DMS79 treated with DMSO at 0.1 percent for 48 hours (cell line): ENCODE data around the gene TRIM10.
"Not testable (repeated sequence)": the region's sequence is repeated elsewhere in the genome, so short reads cannot be mapped to it uniquely, and the experiment has no call there.

Source experiments
- DNase-seq: peaks from one replicate; lab custom pipeline; 2025; lab: John Stamatoyannopoulos, UW

The TRIM10 gene

DNA sequence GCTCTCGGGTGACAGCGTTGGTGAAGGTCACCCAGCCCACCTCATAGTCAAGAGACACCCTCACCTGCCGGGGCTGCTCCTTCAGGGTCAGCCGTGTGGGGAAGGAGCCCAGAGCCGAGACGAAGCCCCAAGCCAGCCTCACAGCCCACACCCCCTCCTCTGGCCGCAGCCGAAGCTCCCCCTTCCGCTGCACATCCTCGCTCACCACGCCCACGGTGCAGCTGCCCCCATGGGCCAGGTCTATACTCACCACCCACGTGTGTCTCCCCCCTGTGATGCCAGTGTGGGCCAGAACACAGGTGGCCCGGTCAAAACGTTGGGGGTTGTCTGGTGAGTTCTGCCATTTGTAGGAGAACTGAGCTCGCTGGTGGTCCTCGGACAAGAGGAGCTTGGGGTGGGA, 7.0 kb downstream of the TRIM10 start:
- no peak for DNase-seq

DNA sequence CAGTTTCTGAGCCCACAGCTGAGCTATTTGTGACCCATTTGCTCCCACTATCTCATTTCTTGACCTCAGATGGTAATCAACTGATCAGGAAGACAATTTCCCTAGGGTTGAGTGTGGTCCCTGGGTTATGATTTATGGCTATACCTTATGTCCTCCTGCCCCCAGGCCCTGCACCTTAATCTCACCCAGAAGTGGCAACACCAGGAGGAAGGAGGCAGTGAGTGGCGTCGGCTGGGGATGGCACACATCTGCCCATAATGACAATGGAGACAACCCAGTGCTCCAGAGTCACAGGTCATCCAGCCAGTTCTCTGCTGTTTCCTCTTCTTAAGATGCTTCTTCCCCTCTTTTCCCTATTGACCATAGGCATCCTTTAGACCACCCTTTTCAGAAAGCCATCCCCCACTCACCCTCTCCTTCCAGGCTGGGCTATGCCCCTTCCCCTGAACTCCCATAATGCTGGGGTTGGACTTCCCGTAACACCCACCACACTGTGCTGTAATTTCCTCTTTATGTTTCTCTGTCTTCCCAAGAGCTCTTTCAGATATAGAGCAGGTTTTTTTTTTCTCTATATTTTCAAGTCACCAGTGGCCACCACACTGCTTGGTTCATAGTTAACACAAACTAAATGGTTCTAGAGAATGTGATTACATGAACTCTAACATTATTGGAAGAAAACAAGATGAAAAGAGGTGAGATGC, 8.0 kb downstream of the TRIM10 start:
- no peak for DNase-seq

DNA sequence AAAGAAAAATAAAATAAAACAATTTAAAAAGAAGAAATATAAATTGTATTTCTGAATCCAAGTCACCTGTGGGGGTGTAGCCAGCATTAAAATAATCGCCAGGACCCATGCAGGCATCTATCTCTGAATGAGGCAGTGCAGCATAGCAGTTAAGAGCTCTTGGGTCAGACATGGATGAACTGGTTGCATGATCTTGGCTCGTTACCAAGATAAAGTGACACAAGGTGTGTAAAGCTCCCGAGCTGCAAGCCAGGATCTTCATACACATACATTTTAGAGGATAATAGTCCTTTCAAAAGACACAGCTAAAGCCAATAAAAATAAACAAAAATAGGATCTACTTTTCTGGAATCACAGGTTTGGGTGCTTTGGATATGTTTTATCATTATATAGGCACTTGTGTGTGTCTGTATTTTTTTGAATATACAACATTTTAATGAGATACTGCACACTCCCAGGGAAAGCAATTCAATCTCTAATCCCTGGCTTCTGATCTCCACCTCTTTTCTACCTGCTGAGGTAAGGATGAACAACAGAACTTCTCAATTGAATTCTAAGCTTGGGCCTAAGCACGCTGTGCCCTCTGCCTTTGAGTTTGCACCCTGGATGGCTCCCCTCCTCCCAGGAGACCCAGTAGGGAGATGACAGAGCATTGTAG, 8.9 kb downstream of the TRIM10 start:
- DNase-seq = peak; percentile 74

DNA sequence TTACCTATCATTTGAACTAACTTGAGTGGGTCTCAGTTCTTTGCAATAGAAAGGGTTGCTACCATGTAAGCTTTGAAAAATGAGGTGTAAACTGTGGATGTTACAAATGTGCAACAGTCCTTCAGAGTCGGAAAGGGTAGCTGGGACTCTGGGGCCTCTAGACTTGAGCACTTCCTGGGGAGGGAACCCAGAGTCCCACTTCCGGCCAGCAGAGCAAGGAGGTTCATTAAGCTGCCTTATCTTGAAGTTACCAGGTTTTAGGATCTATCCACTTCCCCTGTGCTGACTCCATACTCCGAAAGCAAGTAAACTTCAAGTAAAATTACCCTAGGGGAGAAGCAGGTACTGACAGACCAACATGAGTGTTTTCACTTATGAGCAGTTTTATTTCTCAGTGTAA, 9.4 kb downstream of the TRIM10 start:
- DNase-seq = no peak

DNA sequence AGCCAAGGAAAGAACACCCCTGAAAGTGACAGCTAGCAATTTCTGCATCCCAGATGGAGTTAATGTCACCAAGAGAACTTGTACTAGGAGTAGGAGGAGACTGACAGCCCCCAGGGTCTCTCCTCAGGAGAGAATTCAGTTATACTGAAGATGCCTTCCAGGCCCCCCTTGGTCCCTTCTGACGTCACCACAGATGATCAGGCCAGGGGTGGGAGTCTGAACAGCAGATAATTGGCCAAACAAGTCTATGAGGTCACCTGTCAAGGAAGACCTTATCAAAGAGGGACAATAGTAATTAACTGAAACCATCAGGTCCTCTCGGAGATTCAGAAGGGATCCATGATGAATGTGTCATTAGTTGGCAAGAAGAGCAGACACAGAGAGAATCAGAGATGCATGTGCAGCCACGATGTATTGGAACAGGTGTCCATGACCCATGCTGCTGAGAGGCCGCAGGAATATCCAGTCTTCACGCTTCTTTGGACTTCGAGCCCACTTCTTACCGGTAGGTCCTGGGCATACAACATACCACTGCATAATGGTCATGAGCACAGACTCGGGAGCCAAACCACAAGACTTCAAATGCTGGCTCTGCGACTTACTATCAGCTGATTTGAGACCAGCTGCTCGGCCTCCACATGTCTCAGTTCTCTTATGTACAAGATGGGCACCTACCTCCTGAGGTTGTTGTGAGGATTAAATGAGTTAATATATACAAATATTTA, 10.2 kb downstream of the TRIM10 start:
- DNase-seq = peak; percentile 40

DNA sequence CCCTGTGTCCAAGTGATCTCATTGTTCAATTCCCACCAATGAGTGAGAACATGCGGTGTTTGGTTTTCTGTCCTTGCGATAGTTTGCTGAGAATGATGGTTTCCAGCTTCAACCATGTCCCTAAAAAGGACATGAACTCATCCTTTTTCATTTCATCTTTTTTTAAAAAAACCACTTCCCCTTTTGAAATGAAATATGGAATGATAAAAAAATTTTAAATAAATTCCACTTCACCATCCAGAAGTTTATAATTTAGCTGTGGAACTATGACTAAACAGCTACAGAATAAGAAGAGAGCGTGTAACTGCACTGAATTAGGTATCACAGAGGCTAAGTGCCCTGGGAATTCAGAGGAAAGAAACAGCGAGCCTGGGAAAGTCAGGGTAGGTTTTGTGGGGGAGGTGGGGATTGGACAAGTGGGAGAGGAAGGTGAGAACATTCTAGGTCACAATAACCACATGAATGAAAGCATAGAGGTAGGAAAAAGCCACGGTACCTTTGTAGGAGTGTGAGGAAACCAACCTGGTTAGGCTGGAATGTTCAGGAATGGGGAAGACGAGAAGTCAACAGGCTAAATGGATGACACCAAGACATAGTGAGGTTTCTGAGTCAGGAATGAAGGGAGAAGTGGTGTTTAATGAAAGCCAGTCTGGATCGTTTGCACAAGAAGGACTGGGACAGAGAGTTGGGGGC, 11.0 kb downstream of the TRIM10 start:
- DNase-seq = no peak

DNA sequence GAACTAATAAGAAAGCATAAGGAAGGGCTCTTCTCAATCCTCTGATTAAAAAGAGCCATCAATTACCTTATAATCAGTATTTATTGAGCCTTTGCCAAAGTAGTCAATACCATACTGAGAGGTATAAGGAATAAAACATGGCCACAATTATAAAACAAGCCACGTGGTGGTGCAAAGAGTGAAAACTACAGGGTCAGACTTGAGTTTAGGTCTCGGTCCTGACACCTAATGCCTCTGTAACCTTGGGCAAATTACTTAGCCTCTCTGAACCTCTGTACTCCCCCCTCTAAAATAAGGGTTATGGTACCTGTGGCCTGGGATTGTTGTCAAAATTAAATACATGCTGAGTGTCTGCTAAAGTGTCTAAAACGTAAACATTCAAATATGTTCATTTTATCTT, 11.8 kb downstream of the TRIM10 start:
- DNase-seq = no peak

DNA sequence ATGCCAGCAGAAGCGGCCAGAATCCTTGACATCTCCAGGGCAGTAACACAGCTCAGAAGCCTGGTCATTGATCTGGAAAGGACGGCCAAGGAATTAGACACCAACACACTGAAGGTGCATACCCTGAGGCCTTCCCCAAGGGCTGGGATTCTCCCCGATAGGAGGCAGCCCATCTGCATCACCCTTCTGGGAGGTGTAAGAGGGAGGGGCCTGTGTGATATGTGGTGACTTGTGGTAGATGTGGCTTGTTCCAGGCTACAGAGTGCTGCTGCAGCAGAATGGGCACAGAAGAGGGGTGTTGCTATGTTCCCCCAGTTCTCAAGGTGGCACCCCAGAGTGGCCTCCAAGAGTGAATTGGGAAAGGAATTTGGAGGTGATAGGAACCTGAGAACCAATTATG, 13.9 kb downstream of the TRIM10 start:
- DNase-seq = no peak

DNA sequence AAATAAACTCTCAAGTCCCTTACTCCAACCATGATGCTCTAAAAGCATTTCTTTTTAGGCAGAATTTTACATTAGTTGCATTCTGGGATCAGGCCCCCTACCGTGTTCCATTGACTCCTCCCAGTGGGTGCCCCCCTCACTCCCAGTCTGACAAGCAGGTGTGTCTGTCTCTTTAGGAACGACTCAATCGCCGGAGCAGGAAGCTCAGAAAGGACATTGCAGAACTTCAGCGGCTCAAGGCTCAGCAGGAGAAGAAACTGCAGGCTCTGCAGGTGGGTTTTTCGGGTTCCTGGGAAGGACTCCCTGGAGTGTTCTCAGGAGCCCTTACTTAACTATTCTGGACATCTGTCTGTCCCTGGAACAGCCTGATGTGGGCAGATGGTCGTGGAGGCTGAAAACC, 15.2 kb downstream of the TRIM10 start:
- no peak for DNase-seq

DNA sequence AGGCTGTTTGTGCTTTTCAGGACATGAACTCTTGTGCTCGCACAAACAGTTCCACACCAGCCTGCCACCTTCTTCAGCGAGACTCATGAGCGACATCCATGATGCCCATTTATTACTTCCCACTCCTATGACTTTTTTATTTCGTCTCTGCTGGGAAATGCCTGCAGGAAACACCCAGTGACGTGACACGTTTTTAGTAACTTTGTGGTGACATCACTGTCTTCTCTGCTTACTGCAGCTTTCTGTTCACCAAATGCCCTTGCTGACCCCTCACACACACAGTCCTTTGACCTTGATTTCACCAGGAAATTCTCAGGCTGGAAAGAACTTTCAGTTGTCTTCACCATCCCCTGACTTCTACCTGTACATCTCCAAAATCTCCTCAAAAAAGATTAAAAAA, 16.2 kb downstream of the TRIM10 start:
- DNase-seq = no peak

DNA sequence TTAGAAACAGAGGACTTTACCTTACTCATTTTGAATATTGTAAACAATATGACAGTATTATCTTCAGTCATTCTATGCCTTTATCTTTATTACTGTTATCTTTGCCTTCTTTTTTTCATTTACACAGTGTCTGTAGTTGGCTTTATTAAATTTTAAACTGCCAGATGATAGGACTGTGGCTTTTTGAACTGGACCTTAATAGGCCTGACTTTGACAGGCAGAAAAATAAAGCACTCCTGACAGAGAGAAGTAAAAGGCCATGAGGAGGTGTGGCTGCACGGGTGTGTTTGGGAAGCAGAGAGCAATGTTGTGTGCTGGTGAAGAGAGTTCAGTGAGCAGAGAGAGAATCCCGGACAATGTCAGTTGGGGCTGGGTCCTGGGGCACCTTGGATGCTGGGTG, 17.2 kb downstream of the TRIM10 start:
- DNase-seq = no peak

DNA sequence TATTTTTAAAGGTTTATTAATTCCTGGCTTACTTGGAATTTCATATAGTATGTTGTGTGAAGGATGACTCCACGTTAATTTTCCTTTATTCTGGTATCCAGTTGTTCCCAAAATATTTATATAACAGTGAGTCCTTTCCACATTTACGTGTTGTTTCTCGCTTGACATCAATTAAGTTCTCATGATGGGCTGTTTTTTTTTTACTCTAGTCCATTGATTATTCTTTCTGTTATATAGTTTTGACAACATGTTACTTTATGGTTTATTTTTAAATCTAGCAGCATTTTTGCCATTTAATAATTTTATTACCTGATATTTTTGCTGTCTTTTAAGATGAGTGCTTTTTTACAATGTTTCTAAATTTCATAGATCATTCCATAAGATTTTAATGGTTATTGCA, 18.3 kb downstream of the TRIM10 start:
- DNase-seq = no peak

DNA sequence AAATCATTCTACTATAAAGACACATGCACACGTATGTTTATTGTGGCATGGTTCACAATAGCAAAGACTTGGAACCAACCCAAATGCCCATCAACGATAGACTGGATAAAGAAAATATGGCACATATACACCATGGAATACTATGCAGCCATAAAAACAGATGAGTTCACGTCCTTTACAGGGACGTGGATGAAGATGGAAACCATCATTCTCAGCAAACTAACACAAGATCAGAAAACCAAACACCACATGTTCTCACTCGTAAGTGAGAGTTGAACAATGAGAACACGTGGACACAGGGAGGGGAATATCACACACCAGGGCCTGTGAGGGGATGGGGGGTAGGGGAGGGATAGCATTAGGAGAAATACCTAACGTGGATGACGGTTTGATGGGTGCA, 20.8 kb downstream of the TRIM10 start:
- DNase-seq = not testable (repeated sequence)

DNA sequence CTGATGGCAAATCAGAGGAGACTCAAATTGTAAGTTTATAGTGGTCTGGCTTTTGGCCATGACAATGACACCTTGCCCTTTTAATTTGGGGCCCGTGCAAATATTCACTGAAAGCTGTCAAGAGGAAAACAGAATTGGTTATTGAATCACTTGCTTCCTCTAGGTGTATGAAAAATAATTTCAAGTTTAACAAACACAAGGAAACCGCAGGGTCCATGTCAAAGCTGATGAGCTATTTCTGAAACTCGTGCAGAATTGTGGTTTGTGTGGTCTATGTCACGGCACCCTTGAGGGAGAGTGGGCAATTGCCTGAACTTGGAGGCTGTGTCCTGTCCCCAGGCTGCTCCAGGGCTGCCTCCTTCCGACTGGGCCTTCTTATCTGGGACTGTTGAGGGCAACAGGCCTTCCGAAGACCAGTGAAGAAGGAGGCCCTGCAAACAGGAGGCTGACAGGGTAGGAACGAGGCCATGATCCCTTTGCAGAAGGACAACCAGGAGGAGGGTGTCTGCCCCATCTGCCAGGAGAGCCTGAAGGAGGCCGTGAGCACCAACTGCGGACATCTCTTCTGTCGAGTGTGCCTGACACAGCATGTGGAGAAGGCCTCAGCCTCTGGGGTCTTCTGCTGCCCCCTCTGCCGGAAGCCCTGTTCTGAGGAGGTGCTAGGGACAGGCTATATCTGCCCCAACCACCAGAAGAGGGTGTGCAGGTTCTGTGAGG, 24.3 kb downstream of the TRIM10 start:
- no peak for DNase-seq

DNA sequence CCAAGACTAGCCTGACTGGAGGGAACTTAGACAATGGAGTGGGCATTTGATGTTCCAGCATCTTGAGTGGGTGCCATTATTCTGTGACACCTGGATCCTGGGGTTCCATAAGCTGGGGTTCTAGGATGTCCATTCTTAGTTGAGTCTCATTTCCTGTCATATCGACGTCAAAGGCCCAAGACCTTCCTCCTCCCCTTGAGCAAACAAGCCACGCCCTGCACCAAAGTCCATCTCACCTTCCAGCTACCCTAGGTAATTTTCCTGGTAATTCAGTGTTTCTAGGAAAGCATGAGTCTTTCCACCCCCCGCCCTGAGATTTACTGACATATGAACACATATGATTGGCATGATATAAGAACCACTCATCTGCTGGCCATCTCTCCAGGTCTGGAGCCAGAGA, 25.3 kb downstream of the TRIM10 start, which contains the start of gene TRIM40:
TSS of gene TRIM40 (plus strand) at position 384 of the 400 bp plus-strand sequence. CDS start 897 bp downstream, outside the sequence.
- DNase-seq = no peak

DNA sequence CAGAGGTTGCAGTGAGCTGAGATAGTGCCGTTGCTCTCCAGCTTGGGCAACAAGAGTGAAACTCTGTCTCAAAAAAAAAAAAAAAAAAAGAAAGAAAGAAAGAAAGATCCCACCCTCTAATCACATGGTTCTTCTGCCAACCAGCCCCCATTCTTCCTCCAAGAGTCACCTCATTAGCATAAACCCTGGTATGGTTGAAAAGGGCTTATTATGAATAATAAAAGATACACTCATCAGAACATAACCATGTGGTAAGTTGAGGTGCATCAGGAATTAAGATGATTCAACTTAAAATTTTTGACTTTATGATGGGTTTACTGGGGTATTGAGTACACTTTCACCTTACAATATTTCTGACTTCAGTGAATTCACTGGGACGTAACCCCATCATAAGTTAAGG, 25.9 kb downstream of the TRIM10 start:
- DNase-seq = no peak

DNA sequence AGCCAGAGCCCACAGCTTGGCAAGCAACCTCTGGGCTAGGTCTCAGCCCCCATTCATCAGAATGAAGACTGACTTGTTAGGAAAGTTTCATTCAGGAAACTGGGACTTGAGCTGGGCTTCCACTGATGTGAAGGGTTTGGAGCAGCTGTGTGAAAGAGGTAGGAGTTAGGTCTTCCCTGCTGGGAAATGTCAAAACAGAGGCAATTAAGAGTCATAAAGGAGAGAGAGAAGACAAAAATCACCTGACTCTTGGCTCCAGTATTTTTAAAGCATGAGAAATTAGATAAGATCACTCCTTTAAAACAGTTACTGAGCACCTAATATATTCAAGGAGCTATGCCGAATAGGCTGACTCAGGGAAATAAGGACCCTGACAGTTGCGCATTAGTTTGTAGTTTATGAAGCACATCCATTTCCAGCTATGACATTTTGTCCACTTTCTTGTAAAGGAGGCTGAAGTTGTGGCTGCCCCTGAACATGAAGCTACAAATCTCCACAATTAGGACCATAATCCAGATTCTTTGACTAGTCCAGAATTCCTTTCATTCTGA, 29.0 kb downstream of the TRIM10 start:
- no peak for DNase-seq

DNA sequence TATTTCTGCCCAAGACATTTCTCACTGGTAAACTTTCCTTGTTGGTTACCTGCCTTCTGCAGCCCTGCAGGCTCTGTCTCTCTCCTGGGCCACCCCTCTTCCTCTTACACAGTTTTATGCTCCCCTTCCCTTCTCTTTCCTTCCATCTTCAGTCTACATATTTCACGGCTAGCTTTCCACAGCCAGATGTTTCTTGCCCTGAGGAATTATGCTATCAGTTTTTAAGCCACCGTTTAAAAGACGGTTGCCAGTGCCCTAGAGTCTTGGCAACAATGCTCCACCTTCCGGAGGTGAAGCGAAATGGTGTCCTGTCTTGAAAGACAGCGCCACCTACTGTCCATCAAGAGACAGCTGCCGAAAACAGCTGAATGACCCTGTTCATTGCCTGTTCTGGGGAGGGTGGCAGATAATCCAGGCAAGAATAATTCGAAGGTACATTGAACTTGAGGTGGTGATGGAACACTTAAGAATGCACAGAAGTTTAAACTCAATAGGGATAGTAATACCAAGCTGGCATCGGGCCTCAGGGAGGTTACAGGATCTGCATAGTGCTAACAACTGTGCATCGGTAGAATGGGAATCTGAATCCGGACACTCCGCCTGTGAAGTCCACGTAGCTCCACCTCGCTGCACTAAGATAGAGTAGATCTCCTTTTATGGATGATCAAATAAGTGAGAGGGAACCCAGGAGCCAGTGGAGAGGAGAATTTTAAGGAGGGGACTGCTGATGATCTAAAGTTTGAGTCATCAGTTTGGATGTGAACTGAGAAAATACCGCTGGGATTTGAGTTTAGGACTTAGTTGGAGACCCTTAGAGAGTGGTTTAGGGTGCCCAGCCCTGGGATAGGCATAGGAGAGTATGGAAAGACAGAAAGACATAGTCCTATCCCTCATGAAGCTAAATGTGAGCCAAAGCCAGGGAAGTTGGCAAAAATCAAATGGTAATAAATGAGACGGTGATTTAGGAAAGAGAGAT, 29.8 kb downstream of the TRIM10 start:
- peak; percentile 68 for DNase-seq

DNA sequence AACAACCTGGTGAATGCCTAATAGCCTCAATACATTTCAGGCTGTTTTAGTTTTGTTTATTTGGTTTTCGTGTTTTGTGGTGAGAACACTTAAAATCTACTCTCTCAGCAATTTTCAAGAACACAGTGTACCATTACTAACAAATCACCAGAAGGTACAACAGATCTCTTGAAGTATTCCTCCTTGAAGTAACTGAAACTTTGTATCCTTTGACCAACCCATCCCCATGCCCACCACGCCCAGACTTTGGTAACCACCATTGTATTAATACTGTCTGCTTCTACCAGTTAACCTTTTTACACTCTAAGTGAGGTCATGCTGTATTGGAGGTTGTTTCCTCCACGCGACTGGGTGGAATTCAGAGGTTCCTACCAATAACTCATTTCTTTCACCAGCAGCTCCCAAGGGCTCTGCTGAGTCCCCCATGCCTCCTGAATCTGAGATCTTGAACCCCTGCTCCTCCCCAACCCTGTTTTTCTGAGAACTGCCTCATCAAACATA, 30.8 kb downstream of the TRIM10 start:
- no peak for DNase-seq
